HG02623 (cell line): ENCODE measurements around the gene GNA14.
"Not testable (repeated sequence)": the region's sequence is repeated elsewhere in the genome, so short reads cannot be mapped to it uniquely, and the experiment has no call there.

Source experiments
- ATAC-seq: cut with Tn5 transposase; IDR thresholded peaks from one replicate; pipeline ENCODE4 v1.9.1; 2021; ENCODE audit warnings: moderate library complexity; ENCODE audit not compliant: unreplicated experiment

The GNA14 gene

GRCh38 chr9:77592476-77592875 is 55.6 kb downstream of the GNA14 start:
- no peak for ATAC-seq

DNA sequence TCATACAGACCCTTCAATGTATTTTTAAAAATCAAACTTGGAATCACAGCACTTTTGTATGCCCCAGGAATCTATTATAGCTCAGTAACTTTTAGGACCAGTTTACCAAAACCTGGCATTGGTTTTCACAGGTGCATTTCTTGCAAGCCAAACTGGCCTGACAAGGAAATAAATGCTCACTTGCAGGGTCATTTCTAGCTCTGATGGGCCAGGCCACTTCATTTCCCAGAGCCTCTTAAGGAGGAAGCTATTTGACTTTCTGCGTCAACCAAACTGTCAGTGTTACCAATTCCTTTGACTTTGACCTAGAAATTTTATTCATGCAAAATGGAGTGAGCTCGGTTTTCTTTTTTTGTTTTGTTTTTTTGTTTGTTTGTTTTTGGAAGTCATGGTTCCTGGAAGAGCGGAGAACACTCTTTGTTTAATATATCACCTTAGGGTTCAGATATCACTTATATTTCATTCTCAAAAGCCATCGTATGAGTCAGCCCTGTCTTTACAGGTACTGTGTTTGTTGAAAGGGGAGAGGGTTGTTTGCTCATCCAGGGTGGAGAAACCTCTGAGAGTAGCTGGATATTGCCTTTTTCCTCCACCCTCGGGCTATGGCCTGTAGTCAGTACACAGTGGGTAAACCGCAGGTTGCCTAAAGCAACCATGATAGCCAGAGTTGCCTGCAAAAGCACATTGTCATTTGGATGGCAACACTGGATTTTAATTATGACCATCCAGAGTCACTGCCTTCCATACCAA is 58.9 kb downstream of the GNA14 start:
- no peak for ATAC-seq

DNA sequence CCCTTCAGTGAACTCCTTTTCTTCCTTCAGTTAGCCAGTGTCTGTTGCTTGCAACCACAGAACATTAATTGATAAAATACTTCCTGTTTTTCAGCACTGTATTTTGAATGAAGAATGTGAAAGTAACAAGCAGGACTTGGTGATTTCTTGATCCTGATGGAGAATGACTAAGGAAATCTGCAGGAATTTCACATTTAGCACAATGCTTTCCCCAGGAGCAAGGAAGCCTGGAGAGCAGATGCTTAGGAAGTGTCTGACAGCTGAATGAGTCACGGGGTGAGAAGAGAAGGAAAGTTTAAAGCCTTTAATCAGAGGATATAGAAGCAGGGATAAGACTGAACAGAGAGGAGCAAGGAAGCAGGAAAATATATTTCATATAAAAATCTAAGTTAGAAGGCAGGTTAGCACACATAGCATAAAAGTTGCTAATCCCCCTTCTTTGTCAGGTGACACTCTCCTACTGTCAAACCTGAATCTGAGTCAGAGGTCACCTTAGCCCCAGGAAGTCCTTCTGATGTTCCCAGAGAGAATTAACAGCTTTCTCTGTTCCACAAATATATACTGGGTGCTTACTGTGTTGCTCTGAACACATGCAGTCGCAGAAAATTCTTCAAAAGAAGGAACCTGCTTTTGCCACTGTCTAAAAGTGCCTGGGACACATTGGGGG is 59.7 kb downstream of the GNA14 start:
- no peak for ATAC-seq

DNA sequence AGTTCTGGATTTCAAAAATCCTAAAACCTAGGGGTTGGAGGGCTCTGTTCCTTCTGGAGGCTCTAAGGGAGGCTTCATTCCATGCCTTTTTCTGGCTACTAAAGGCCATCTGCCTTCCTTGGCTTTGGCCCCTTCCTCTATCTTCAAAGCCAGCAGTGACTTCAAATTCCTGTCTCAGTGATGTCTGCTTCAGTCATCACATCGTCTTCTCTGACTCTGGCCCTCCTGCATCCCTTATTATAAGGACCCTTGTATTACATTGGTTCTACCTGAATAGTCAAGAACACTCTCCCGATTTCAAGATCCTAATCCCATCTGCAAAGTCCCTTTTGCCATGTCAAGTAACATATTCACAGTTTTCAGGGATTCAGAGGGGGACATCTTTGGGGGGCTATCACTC is 60.3 kb downstream of the GNA14 start:
- ATAC-seq = no peak

- ATAC-seq = no peak
Observed at GRCh38 chr9:77587042-77587441, 61.1 kb downstream of the GNA14 start.

GRCh38 chr9:77586591-77586990 is 61.5 kb downstream of the GNA14 start:
- ATAC-seq = no peak

- no peak for ATAC-seq
Observed at GRCh38 chr9:77585335-77585786, 62.8 kb downstream of the GNA14 start.

DNA sequence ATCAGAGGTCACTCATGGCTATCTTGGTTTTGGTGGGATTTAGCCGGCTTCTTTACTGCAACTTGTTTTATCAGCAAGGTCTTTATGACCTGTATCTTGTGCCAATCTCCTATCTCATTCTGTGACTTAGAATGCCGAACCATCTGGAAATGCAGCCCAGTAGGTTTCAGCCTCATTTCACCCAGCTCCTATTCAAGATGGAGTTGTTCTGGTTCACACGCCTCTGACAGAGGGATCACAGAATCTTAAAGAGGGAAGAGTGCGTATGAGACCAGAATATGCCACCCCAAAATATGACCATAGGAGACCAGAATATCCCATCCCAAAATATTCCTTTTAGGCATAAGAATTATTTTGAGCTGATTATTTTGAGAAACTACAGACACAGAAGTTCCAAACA is 63.2 kb downstream of the GNA14 start:
- ATAC-seq = not testable (repeated sequence)

- no peak for ATAC-seq
Observed at GRCh38 chr9:77582961-77583576, 65.1 kb downstream of the GNA14 start.

GRCh38 chr9:77582525-77582924 is 65.6 kb downstream of the GNA14 start:
- ATAC-seq = no peak

- no peak for ATAC-seq
Observed at GRCh38 chr9:77575785-77576184, 72.3 kb downstream of the GNA14 start.

DNA sequence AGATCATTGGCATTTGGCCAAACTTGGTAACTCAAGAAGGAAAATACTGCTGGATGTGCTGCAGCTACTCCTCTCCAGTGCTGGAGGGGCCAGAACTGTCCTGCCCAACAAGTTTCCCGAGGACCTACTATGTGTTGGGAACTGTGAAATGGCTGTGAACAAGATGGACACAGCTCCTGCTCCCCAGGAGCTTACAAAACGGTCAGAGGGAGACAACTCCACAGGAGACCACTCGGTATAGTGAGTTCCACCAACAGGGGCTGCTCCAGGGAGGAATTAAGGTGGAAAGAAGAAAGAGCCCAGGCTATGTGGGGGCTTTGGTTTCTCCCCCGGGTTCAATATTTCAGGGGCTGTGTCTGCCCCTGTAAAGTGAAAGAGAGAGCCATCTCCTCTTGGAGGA is 78.8 kb downstream of the GNA14 start:
- ATAC-seq = no peak

DNA sequence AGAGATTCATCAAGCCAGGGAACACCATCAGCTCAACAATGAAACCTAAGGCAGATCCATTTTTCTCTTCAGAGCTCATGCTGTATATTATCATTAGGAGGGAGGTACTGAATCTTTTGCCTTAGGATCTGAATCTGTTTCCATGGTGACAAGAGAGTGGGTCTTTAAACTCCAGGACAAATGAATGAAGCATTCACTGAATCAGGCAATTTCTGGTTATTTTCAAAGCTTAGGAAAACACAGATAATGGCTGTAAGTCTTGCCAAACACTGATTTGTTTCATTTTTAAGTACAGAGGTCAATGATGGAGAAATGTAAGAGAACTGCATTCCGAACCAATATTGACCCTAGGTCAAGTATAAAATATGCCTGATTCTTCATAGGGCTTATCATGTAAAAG is 84.9 kb downstream of the GNA14 start:
- no peak for ATAC-seq

DNA sequence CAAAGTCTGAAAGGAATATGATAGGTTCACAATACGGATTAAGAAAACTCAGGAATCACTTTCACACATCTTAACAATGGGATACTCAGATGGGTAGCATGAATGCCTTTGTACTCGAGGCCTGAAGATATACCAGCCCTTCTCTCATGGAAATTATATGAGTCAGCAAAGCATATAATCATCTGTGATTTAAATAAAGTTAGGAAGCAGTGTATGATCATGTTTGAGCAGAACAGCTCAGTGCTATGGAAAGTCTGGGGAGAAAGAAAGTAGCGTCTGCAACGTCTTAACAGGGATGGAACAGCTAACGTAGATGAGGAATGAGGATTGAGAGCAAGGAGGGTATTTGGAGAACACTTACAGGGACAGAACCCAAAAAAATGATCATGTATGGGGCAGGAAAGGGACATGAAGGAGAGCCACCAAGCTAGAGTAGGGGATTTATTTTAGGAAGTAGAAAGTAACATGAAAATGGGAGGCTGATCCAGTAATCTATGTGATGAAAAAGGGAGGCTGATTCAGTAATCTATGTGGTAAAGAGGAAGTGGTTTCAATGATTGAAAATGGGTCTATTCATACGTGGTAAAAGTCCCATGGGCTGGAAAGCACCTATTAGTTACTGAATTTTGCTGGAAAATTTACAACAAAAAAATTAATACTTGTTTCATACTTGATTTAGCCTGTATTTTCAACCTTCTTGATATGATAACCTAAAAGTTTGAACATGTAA is 85.9 kb downstream of the GNA14 start:
- ATAC-seq = no peak

- ATAC-seq = no peak
Observed at GRCh38 chr9:77561331-77562018, 86.6 kb downstream of the GNA14 start.

DNA sequence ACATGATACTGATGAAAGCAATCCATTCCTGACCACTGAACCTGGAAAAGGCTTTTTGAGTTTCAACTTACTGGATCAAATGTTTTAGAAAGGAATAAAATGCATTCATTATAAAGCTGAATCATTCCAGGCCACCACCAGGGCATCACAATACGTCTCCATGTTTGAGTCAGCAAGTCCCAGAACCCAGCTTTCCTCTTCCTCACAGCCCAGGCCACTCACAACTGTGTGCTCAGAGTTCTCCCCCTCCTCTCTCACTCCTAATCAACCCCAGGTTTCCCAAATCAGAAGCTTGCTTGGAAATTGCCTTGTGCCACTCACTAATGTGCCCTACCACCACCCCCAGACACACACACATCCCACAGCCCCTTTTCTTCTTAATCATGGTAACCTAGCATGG is 91.7 kb downstream of the GNA14 start:
- no peak for ATAC-seq

DNA sequence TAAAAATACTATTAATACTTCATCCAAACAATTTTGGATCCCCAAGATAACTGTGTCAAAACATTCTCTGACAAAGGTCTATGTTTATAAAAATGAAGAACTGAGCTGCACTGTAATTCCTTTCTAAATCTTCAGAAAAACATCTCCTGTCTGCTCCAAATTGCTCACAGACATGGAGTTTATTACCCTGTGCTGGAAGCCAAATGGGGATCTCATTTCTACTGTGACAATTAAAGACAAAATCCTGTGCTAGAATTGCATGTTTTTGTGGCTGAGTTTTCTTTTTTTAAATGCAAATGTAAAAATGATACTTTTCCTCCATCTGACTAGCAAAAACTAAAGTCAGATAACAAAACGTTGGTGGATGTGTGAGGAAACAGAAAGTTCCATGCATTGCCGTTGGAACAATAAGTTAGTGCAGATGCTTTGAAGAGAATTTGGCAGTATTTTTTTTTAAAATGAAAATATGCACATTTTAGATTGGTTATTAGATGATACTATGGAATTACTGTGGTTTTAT is 93.5 kb downstream of the GNA14 start:
- no peak for ATAC-seq

DNA sequence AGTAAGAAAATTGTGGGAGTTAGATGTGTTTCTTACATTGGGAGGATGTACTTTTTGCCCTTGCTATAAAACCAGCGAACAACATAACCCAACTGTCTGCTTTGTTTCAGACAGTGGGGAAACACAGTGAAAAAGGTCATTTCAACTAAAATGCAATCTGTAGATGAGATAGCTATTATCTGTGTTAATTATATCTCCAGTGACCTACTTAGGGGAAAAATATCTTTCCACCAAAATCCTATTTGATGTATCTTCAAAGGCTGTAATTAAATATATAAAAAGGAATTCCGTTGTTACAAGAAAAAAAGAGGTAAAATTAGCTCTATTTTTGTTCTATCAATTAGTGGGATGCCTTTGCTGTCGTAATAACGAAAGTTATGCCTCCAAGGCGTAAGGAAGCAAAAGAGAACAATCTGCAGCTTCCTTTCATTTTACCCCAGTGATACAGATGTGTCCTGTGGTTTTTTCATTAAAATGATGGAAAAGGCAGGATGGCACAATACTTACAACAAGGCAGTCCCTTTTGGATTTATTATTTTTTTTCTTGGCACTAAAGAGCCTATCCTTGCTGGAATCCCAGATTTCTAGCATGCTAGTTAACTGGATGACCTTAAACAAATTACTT is 100.9 kb downstream of the GNA14 start:
- no peak for ATAC-seq

GRCh38 chr9:77546376-77546950 is 101.7 kb downstream of the GNA14 start:
- ATAC-seq = no peak

- no peak for ATAC-seq
Observed at GRCh38 chr9:77544546-77544945, 103.6 kb downstream of the GNA14 start.
